Pancreas (tissue), 10 donors: Measurements from ENCODE around the gene GRID1. TPM values are rescaled to one million over a fixed set of nuclear protein-coding genes. Genes with fewer than 3 reads are reported as not detected.

ENCODE experiments used
- ATAC-seq, 4 donors: fragments of 200-7000 bp; cut with Tn5 transposase; one replicate each; pipeline versions ENCODE4 v1.8.0 to v1.9.1; 2020; ENCODE audit warnings: mild to moderate bottlenecking in 4 of 4, moderate library complexity in 4 of 4
- DNase-seq, 6 donors: peaks; one replicate each; pipeline ENCODE4 v3.0.0-alpha.2; 2020
- FAIRE-seq: peaks from 2 replicates; lab custom pipeline; 2012; peaks lifted over from hg19 to GRCh38; lab: Jason Lieb, UNC
- H3K27ac ChIP-seq, 4 donors: fragments of 200-600 bp; sonication (generic); 1 replicate in 3 of 4; 2 replicates in 1 of 4; pipeline versions ENCODE4 v1.5.0 to v1.8.0; 2020
- H3K27me3 ChIP-seq, 4 donors: fragments of 200-600 bp; one replicate each; pipeline ENCODE4 v1.8.0; 2021
- H3K36me3 ChIP-seq, 3 donors: fragments of 200-600 bp; sonication (generic) in 1 of 3; one replicate each; pipeline versions ENCODE4 v1.5.0 to v1.8.0; 2020 to 2021
- H3K4me1 ChIP-seq, 3 donors: fragments of 200-600 bp; one replicate each; pipeline ENCODE4 v1.8.0; 2021
- H3K4me3 ChIP-seq, 4 donors: fragments of 200-600 bp; sonication (generic) in 2 of 4; one replicate each; pipeline versions ENCODE4 v1.5.0 to v1.8.0; 2020 to 2021
- H3K9me3 ChIP-seq, 4 donors: fragments of 200-600 bp; one replicate each; pipeline ENCODE4 v1.8.0; 2021
- CTCF ChIP-seq, 4 donors: fragments of 200-600 bp; sonication (generic) in 3 of 4; IDR thresholded peaks; one replicate each; pipeline versions ENCODE4 v1.5.0 to v1.8.0; 2021; ENCODE audit warnings: antibody characterized with exemption in 4 of 4
- WGBS, 2 donors: extraction: QIAGEN DNeasy Blood & Tissue Kit; methylation state at CpG; one replicate each; pipeline ENCODE4 v1.1.7; 2013; 5-methylcytosine and 5-hydroxymethylcytosine counted together
- intact Hi-C, 3 donors: fragments of 100-400 bp; cut with DNase I; formaldehyde crosslinking; loops; one replicate each; pipeline versions ENCODE4 v1.11.1 to v1.14.2; 2022
- polyA plus RNA-seq, 2 donors: library from polyadenylated mRNA; stranded (reverse); fragments of 200-250 nt; gene quantifications; one replicate each; pipeline ENCODE4 v1.2.3, GENCODE V29; 2013
- total RNA-seq, 6 donors: library from RNA; stranded (reverse); fragmentation: NEBNext Ultra II Directional in 4 of 6; extraction: Animal tissue kit (Norgen Biotek cat#: 25700) in 4 of 6; gene quantifications; one replicate each; pipeline versions ENCODE4 v1.2.1 to v1.2.4, GENCODE V29; 2021 to 2023
- donor health status: healthy with polysubstance abuse.
- donor health status: DM: no; HTN: no; CAD: no; lungs with moderate emphysema.
- donor health status: DM: no; HTN: no; CAD: no.
- donor health status: control.
- donor health status: control.
- donor health status: Bipolar disorder and iron deficiency.
- donor health status: DM: yes; HTN: yes; CAD: no.
- donor health status: DM: no; HTN: no; CAD: no.
- donor health status: DM: no; HTN: no; CAD: no.
- donor health status: DM: yes; HTN: yes; CAD: no.

GRID1 gene
- total and polyA plus RNA-seq, 8 donors = 0.05 to 1.5 (median 0.91) TPM

- no peak overlapping the region for H3K4me3 ChIP-seq
- no peak for FAIRE-seq
- H3K27me3 ChIP-seq = no peaks in the 10 kb centered on the region
- TF ChIP-seq CTCF (IDR thresholded peaks at IDR 0.05) = no peak
- H3K4me1 ChIP-seq = no peaks in the 10 kb centered on the region
- ATAC-seq = no peak
- no peak overlapping the region for H3K27ac ChIP-seq
- WGBS, 2 donors = 74 to 75% methylated on average over 14 of the region's 14 CpGs
- H3K9me3 ChIP-seq = no peaks in the 10 kb centered on the region
- intact Hi-C loops = no loop called here
- H3K36me3 ChIP-seq = no peaks in the 10 kb centered on the region
- peak in 2 of 6 donors; percentile 2 to 37 for DNase-seq
Measured at GRCh38 chr10:86255405-86256251, 111.0 kb downstream of the GRID1 start.

GRCh38 chr10:86254526-86255174 is 111.9 kb downstream of the GRID1 start:
- intact Hi-C loops = no loop called here
- Histone ChIP-seq H3K36me3 (no peaks in the 10 kb centered on the region), H3K4me3 (no peak overlapping the region), H3K4me1 (no peaks in the 10 kb centered on the region), H3K27me3 (no peaks in the 10 kb centered on the region), H3K9me3 (no peaks in the 10 kb centered on the region), H3K27ac (no peak overlapping the region)
- TF ChIP-seq CTCF (IDR thresholded peaks at IDR 0.05) = no peak
- ATAC-seq (no peak), FAIRE-seq (no peak), DNase-seq (peak in 2 of 6 donors; percentile 9 to 46)
- WGBS, 2 donors = 58 to 65% methylated on average over 6 of the region's 6 CpGs

- DNase-seq (no peak), FAIRE-seq (no peak), ATAC-seq (no peak)
- no peak overlapping the region for H3K27ac ChIP-seq
- H3K27me3 ChIP-seq = no peaks in the 10 kb centered on the region
- H3K9me3 ChIP-seq = no peaks in the 10 kb centered on the region
- no peak overlapping the region for H3K4me3 ChIP-seq
- H3K36me3 ChIP-seq = no peaks in the 10 kb centered on the region
- H3K4me1 ChIP-seq = no peaks in the 10 kb centered on the region
- TF ChIP-seq CTCF (IDR thresholded peaks at IDR 0.05) = no peak
- intact Hi-C loops = no loop called here
Measured at GRCh38 chr10:86254081-86254480, 112.5 kb downstream of the GRID1 start.

GRCh38 chr10:86253091-86254072 is 113.2 kb downstream of the GRID1 start:
- no peaks in the 10 kb centered on the region for H3K27me3 ChIP-seq
- FAIRE-seq (no peak), DNase-seq (peak in 1 of 6 donors; percentile 4), ATAC-seq (peak in 1 of 4 donors; percentile 43)
- no peak overlapping the region for H3K4me3 ChIP-seq
- 52 to 58% methylated on average over 14 of the region's 14 CpGs for WGBS, 2 donors
- no peak for TF ChIP-seq CTCF (IDR thresholded peaks at IDR 0.05)
- H3K36me3 ChIP-seq = no peaks in the 10 kb centered on the region
- H3K4me1 ChIP-seq = no peaks in the 10 kb centered on the region
- no peaks in the 10 kb centered on the region for H3K9me3 ChIP-seq
- intact Hi-C loops = no loop called here
- no peak overlapping the region for H3K27ac ChIP-seq
